ENCODE results near the gene PPARD. TPM values are rescaled to one million over a fixed set of nuclear protein-coding genes. Genes with fewer than 3 reads are reported as not detected.

The PPARD gene
- polyA plus RNA-seq, 1 donor from 2014 or later = 1.3 TPM

- H3F3A ChIP-seq (ENCODE audit: insufficient read depth, low read length, poor library complexity, severe bottlenecking) = no peaks in the 10 kb centered on the region
- H3K9me3 ChIP-seq (ENCODE audit: low read length) = no peaks in the 10 kb centered on the region
- H3K9ac ChIP-seq (ENCODE audit: low read length) = no peak overlapping the region
- H3K4me3 ChIP-seq (ENCODE audit: low read length) = no peak overlapping the region
- no peak overlapping the region for H2AFZ ChIP-seq (ENCODE audit: low read depth, low read length)
- H3K79me2 ChIP-seq (replicated peaks; ENCODE audit: insufficient read depth, low read length) = no peaks in the 10 kb centered on the region
- H3K9me2 ChIP-seq (ENCODE audit: insufficient read depth, low read length) = no peaks in the 10 kb centered on the region
- no peaks in the 10 kb centered on the region for H4K20me1 ChIP-seq (ENCODE audit: insufficient read depth)
- no peaks in the 10 kb centered on the region for H3K27me3 ChIP-seq (ENCODE audit: insufficient read depth, low read depth, low read length)
- no peaks in the 10 kb centered on the region for H3K36me3 ChIP-seq (ENCODE audit: insufficient read depth, low read length)
- TF ChIP-seq POLR2AphosphoS5 (IDR thresholded peaks at IDR 0.05) (no peak), TAF1 (IDR thresholded peaks at IDR 0.05; ENCODE audit: low read depth) (no peak), SMC3 (conservative IDR thresholded peaks at IDR 0.05; ENCODE audit: poor library complexity) (no peak), EZH2 (IDR thresholded peaks at IDR 0.05; ENCODE audit: borderline replicate concordance, insufficient read depth, low read length, poor library complexity, severe bottlenecking) (no peak), EP300 (conservative IDR thresholded peaks at IDR 0.05; ENCODE audit: poor library complexity, severe bottlenecking) (no peak), CTCF (IDR thresholded peaks at IDR 0.05; ENCODE audit: poor library complexity, severe bottlenecking) (no peak), MXI1 (conservative IDR thresholded peaks at IDR 0.05; ENCODE audit: poor library complexity, severe bottlenecking) (no peak), RAD21 (conservative IDR thresholded peaks at IDR 0.05) (no peak)
- TF ChIP-seq, protein P1, sequence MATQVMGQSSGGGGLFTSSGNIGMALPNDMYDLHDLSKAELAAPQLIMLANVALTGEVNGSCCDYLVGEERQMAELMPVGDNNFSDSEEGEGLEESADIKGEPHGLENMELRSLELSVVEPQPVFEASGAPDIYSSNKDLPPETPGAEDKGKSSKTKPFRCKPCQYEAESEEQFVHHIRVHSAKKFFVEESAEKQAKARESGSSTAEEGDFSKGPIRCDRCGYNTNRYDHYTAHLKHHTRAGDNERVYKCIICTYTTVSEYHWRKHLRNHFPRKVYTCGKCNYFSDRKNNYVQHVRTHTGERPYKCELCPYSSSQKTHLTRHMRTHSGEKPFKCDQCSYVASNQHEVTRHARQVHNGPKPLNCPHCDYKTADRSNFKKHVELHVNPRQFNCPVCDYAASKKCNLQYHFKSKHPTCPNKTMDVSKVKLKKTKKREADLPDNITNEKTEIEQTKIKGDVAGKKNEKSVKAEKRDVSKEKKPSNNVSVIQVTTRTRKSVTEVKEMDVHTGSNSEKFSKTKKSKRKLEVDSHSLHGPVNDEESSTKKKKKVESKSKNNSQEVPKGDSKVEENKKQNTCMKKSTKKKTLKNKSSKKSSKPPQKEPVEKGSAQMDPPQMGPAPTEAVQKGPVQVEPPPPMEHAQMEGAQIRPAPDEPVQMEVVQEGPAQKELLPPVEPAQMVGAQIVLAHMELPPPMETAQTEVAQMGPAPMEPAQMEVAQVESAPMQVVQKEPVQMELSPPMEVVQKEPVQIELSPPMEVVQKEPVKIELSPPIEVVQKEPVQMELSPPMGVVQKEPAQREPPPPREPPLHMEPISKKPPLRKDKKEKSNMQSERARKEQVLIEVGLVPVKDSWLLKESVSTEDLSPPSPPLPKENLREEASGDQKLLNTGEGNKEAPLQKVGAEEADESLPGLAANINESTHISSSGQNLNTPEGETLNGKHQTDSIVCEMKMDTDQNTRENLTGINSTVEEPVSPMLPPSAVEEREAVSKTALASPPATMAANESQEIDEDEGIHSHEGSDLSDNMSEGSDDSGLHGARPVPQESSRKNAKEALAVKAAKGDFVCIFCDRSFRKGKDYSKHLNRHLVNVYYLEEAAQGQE (IDR thresholded peaks at IDR 0.05; ENCODE audit: borderline replicate concordance) = no peak
- no peak overlapping the region for H3K4me2 ChIP-seq (ENCODE audit: low read length)
- no peak overlapping the region for H3K27ac ChIP-seq (ENCODE audit: low read length)
Measured at GRCh38 chr6:35402136-35402855, 59.9 kb downstream of the PPARD start.

DNA sequence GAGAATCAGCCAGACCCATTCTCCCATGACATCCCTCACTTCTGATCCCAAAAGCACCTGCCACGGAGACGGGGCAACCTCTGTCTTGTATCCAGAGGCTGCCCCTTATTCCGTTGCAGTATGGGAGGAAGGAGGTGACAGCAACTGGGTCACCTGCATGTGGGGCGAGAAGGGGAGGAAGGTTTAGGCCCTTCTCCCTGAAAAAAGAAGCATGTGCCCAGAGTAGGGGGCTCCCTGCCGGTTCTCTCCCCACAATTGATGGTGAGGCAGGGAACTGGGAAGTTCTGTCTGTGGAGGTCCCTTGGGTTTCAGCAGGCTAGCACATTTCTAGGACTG, 60.5 kb downstream of the PPARD start:
- Histone ChIP-seq H3F3A (ENCODE audit: insufficient read depth, low read length, poor library complexity, severe bottlenecking) (no peaks in the 10 kb centered on the region), H3K4me2 (ENCODE audit: low read length) (no peak overlapping the region), H3K9ac (ENCODE audit: low read length) (no peak overlapping the region), H3K27me3 (ENCODE audit: insufficient read depth, low read depth, low read length) (no peaks in the 10 kb centered on the region), H3K9me3 (ENCODE audit: low read length) (no peaks in the 10 kb centered on the region), H3K27ac (ENCODE audit: low read length) (no peak overlapping the region), H4K20me1 (ENCODE audit: insufficient read depth) (no peaks in the 10 kb centered on the region), H3K4me3 (ENCODE audit: low read length) (no peak overlapping the region), H2AFZ (ENCODE audit: low read depth, low read length) (no peak overlapping the region), H3K9me2 (ENCODE audit: insufficient read depth, low read length) (no peaks in the 10 kb centered on the region), H3K79me2 (replicated peaks; ENCODE audit: insufficient read depth, low read length) (no peaks in the 10 kb centered on the region), H3K36me3 (ENCODE audit: insufficient read depth, low read length) (no peaks in the 10 kb centered on the region)
- TF ChIP-seq TAF1 (IDR thresholded peaks at IDR 0.05; ENCODE audit: low read depth) (no peak), MXI1 (conservative IDR thresholded peaks at IDR 0.05; ENCODE audit: poor library complexity, severe bottlenecking) (no peak), EP300 (conservative IDR thresholded peaks at IDR 0.05; ENCODE audit: poor library complexity, severe bottlenecking) (no peak), CTCF (IDR thresholded peaks at IDR 0.05; ENCODE audit: poor library complexity, severe bottlenecking) (no peak), EZH2 (IDR thresholded peaks at IDR 0.05; ENCODE audit: borderline replicate concordance, insufficient read depth, low read length, poor library complexity, severe bottlenecking) (no peak), SMC3 (conservative IDR thresholded peaks at IDR 0.05; ENCODE audit: poor library complexity) (no peak), RAD21 (conservative IDR thresholded peaks at IDR 0.05) (no peak), POLR2AphosphoS5 (IDR thresholded peaks at IDR 0.05) (no peak)
- TF ChIP-seq, protein P1 (IDR thresholded peaks at IDR 0.05; ENCODE audit: borderline replicate concordance) = no peak

All from neural cell (in vitro differentiated cells).